Natural killer cell treated with Interleukin-12 subunit alpha and Interleukin-12 subunit beta and Interleukin-15 and Interleukin-18, amount 100 ng/mL, for 72 hours (primary cell): ENCODE measurements around the gene DHTKD1. TPM values are rescaled to one million over a fixed set of nuclear protein-coding genes. Genes with fewer than 3 reads are reported as not detected.

Source experiments
- total RNA-seq, 2 donors: library from RNA; stranded (reverse); gene quantifications; one replicate each; pipeline ENCODE4 v1.2.3, GENCODE V29; 2022

The DHTKD1 gene
- total RNA-seq, 2 donors from 2014 or later, result 28.9 to 31.5 TPM

Other genes starting within 250 kb of the DHTKD1 start
- gene PROSER2, start 245.6 kb upstream of the DHTKD1 start, total RNA-seq, result 1 to 10 TPM in 1 of 2 donors, under 1 TPM in 1; 0.43 to 1.2 TPM
- gene UPF2, start 26.1 kb upstream of the DHTKD1 start, total RNA-seq, result 10 to 100 TPM; 39.6 to 55.1 TPM
- gene SEC61A2, start 60.7 kb downstream of the DHTKD1 start, total RNA-seq, result 10 to 100 TPM; 30.3 to 54.8 TPM
- 100 to 1,000 TPM; 102 to 111 TPM for gene NUDT5, start 126.9 kb downstream of the DHTKD1 start, total RNA-seq
- gene CDC123, start 127.2 kb downstream of the DHTKD1 start, total RNA-seq, result 100 to 1,000 TPM; 161 to 167 TPM